Esophagus squamous epithelium (tissue), 5 donors: ENCODE measurements around the gene ZNF79. TPM values are rescaled to one million over a fixed set of nuclear protein-coding genes. Genes with fewer than 3 reads are reported as not detected.

Experiments
- DNase-seq: peaks from one replicate; lab custom pipeline; 2025; lab: John Stamatoyannopoulos, UW
- H3K27ac ChIP-seq, 4 donors: fragments of 200-600 bp; sonication (generic); one replicate each; pipeline ENCODE4 v1.5.1; 2016 to 2019; ENCODE audit warnings: mild to moderate bottlenecking in 1 of 4
- H3K27me3 ChIP-seq, 4 donors: fragments of 200-600 bp; sonication (generic); 1 replicate in 3 of 4; 2 replicates in 1 of 4; pipeline versions ENCODE4 v1.5.1 to v1.6.0; 2017 to 2021; ENCODE audit warnings: antibody characterized with exemption in 1 of 4
- H3K36me3 ChIP-seq, 3 donors: fragments of 200-600 bp; sonication (generic); one replicate each; pipeline ENCODE4 v1.5.1; 2016 to 2019
- H3K4me1 ChIP-seq, 3 donors: fragments of 200-600 bp; sonication (generic); one replicate each; pipeline ENCODE4 v1.5.1; 2017 to 2019
- H3K4me3 ChIP-seq, 4 donors: fragments of 200-600 bp; sonication (generic); 1 replicate in 3 of 4; 2 replicates in 1 of 4; pipeline ENCODE4 v1.5.1; 2016 to 2019; ENCODE audit warnings: mild to moderate bottlenecking in 2 of 4, moderate library complexity in 1 of 4
- H3K9me3 ChIP-seq, 3 donors: fragments of 200-600 bp; sonication (generic); one replicate each; pipeline ENCODE4 v1.5.1; 2016 to 2019
- CTCF ChIP-seq, 6 experiments: fragments of 450-650 bp in 4 of 6; fragments of 200-600 bp in 2 of 6; sonication (generic) in 2 of 6; IDR thresholded peaks; one replicate each; pipeline ENCODE4 v1.5.1; 2016 to 2019; ENCODE audit warnings: antibody characterized with exemption in 6 of 6, mild to moderate bottlenecking in 4 of 6, moderate library complexity in 4 of 6
- POLR2A ChIP-seq, 4 donors: fragments of 450-650 bp; IDR thresholded peaks; one replicate each; pipeline ENCODE4 v1.6.1; 2017; ENCODE audit warnings: antibody characterized with exemption in 4 of 4, mild to moderate bottlenecking in 4 of 4, moderate library complexity in 3 of 4
- WGBS, 2 donors: methylation state at CpG; one replicate each; pipeline ENCODE4 v1.1.5; 2018; 5-methylcytosine and 5-hydroxymethylcytosine counted together
- intact Hi-C: fragments of 100-400 bp; cut with DNase I; formaldehyde crosslinking; loops from one replicate; pipeline ENCODE4 v1.15.0; 2022
- total RNA-seq, 4 donors: library from RNA; depleted of rRNA; stranded (reverse); fragments of >200 nt; gene quantifications; one replicate each; pipeline ENCODE4 v1.1.0, GENCODE V29; 2016
- donor health status: DM: yes; HTN: yes; CAD: no.

Gene ZNF79
- total RNA-seq, 4 donors from 2014 or later: 3.1 to 9.9 (median 4.7) TPM

GRCh38 chr9:127422133-127422782 lies 1.9 kb upstream of the ZNF79 start:
- DNase-seq: no peak
- 67 to 91% methylated on average over 1 to 4 of the region's 10 CpGs for WGBS, 2 donors
- Histone ChIP-seq H3K9me3 (no peaks in the 10 kb centered on the region), H3K4me1 (peaks cover 34 to 89% (median 40%) of the 10 kb centered on the region in 3 donors), H3K36me3 (no peaks in the 10 kb centered on the region), H3K4me3 (peak overlapping the region in 1 of 4 donors; percentile 96), H3K27me3 (no peaks in the 10 kb centered on the region), H3K27ac (peak overlapping the region in 2 of 4 donors; percentile 94 to 95)
- intact Hi-C loops: no loop called here
- TF ChIP-seq CTCF (IDR thresholded peaks at IDR 0.05): no peak
- no peak for TF ChIP-seq POLR2A (IDR thresholded peaks at IDR 0.05)

GRCh38 chr9:127422787-127423186 lies 1.4 kb upstream of the ZNF79 start:
- no peak for DNase-seq
- WGBS, 2 donors: 51 to 56% methylated on average over 2 to 4 of the region's 6 CpGs
- Histone ChIP-seq H3K4me3 (peak overlapping the region; percentile 58 to 96 (median 83)), H3K4me1 (peaks cover 31 to 88% (median 35%) of the 10 kb centered on the region in 3 donors), H3K36me3 (peaks cover 0 to 3% (median 0%) of the 10 kb centered on the region in 3 donors), H3K9me3 (no peaks in the 10 kb centered on the region), H3K27me3 (no peaks in the 10 kb centered on the region), H3K27ac (peak overlapping the region; percentile 83 to 95 (median 92))
- intact Hi-C loops: no loop called here
- TF ChIP-seq CTCF (IDR thresholded peaks at IDR 0.05): no peak
- TF ChIP-seq POLR2A (IDR thresholded peaks at IDR 0.05): no peak

GRCh38 chr9:127423476-127423933 lies 677 bp upstream of the ZNF79 start:
- no peaks in the 10 kb centered on the region for H3K9me3 ChIP-seq
- no peak for TF ChIP-seq POLR2A (IDR thresholded peaks at IDR 0.05)
- H3K4me3 ChIP-seq: peak overlapping the region; percentile 58 to 96 (median 83)
- DNase-seq: no peak
- peaks cover 27 to 84% (median 29%) of the 10 kb centered on the region in 3 donors for H3K4me1 ChIP-seq
- WGBS, 2 donors: 1 to 3% methylated on average over 9 of the region's 9 CpGs
- peaks cover 0 to 10% (median 0%) of the 10 kb centered on the region in 3 donors for H3K36me3 ChIP-seq
- H3K27me3 ChIP-seq: no peaks in the 10 kb centered on the region
- peak overlapping the region; percentile 83 to 95 (median 92) for H3K27ac ChIP-seq
- intact Hi-C loops: no loop called here

- H3K27me3 ChIP-seq: no peaks in the 10 kb centered on the region
- peak overlapping the region; percentile 58 to 96 (median 83) for H3K4me3 ChIP-seq
- H3K4me1 ChIP-seq: peaks cover 26 to 73% (median 27%) of the 10 kb centered on the region in 3 donors
- intact Hi-C loops: no loop called here
- DNase-seq: no peak
- WGBS, 2 donors: 0% methylated on average over 6 to 11 of the region's 13 CpGs
- H3K9me3 ChIP-seq: no peaks in the 10 kb centered on the region
- TF ChIP-seq CTCF (IDR thresholded peaks at IDR 0.05) (no peak), POLR2A (IDR thresholded peaks at IDR 0.05) (no peak)
- H3K27ac ChIP-seq: peak overlapping the region; percentile 83 to 95 (median 92)
- H3K36me3 ChIP-seq: peaks cover 0 to 22% (median 4%) of the 10 kb centered on the region in 3 donors
Observed at GRCh38 chr9:127424676-127424999, 456 bp downstream of the ZNF79 start.

- Histone ChIP-seq H3K27ac (no peak overlapping the region), H3K4me3 (no peak overlapping the region), H3K27me3 (no peaks in the 10 kb centered on the region), H3K36me3 (peaks cover 0 to 43% (median 4%) of the 10 kb centered on the region in 3 donors), H3K4me1 (peaks cover 26 to 53% (median 27%) of the 10 kb centered on the region in 3 donors), H3K9me3 (no peaks in the 10 kb centered on the region)
- no peak for DNase-seq
- intact Hi-C loops: no loop called here
- WGBS, 2 donors: 75 to 80% methylated on average over 2 of the region's 2 CpGs
- TF ChIP-seq POLR2A (IDR thresholded peaks at IDR 0.05): no peak
- no peak for TF ChIP-seq CTCF (IDR thresholded peaks at IDR 0.05)
Observed at GRCh38 chr9:127426756-127427155, 2.6 kb downstream of the ZNF79 start.
